ENCODE data around the gene TMEM98. TPM values are rescaled to one million over a fixed set of nuclear protein-coding genes. Genes with fewer than 3 reads are reported as not detected.

TMEM98 gene
- total and polyA plus RNA-seq, 2 donors from 2014 or later: 44.0 to 57.1 TPM

DNA sequence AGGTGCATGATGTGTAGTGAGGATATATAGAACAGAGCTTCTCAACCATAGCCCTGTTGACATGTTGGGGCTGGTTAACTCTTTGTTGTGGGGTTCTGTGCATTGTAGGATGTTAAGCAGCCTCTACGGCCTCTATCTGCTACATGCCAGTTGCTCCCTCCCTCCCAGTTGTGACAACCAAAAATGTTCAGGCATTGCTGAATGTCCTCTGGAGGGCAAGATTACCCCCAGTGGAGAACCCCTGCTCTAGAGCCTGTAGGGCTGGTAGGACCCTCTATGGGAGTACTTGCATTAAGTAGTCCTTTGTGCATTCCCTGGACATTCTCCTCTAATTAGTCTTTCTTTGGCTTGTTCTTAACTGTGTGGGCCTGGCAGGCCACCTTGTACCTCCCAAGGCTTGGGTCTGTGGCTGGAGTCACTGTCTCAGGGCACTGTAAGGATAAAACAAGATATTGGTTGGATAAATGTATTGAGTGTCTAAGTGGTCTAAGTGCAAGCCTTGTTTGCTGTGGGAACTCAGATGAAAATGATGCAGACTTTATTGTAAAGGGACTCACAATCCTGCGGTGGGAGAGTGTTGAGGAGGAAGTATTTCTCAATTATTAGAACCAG lies 31.2 kb upstream of the TMEM98 start:
- Histone ChIP-seq H3K4me1 (ENCODE audit: control insufficient read depth in 2 of 3, insufficient read depth in 2 of 3, low read depth in 1 of 3, low read length in 3 of 3) (no peaks in the 10 kb centered on the region), H3K9me3 (ENCODE audit: control insufficient read depth in 2 of 3, insufficient read depth in 1 of 3, low read length in 3 of 3) (no peaks in the 10 kb centered on the region), H3K36me3 (ENCODE audit: control insufficient read depth in 2 of 3, insufficient read depth in 3 of 3, low read length in 3 of 3) (no peaks in the 10 kb centered on the region), H3K27ac (ENCODE audit: low read depth in 2 of 2, low read length in 2 of 2) (no peak overlapping the region), H3K27me3 (ENCODE audit: control insufficient read depth, insufficient read depth, low read length) (no peaks in the 10 kb centered on the region), H3K4me3 (ENCODE audit: low read length in 3 of 3) (no peak overlapping the region), H3K9ac (ENCODE audit: low read length in 3 of 3) (no peak overlapping the region)
- FAIRE-seq: no peak
- TF ChIP-seq, protein P1, sequence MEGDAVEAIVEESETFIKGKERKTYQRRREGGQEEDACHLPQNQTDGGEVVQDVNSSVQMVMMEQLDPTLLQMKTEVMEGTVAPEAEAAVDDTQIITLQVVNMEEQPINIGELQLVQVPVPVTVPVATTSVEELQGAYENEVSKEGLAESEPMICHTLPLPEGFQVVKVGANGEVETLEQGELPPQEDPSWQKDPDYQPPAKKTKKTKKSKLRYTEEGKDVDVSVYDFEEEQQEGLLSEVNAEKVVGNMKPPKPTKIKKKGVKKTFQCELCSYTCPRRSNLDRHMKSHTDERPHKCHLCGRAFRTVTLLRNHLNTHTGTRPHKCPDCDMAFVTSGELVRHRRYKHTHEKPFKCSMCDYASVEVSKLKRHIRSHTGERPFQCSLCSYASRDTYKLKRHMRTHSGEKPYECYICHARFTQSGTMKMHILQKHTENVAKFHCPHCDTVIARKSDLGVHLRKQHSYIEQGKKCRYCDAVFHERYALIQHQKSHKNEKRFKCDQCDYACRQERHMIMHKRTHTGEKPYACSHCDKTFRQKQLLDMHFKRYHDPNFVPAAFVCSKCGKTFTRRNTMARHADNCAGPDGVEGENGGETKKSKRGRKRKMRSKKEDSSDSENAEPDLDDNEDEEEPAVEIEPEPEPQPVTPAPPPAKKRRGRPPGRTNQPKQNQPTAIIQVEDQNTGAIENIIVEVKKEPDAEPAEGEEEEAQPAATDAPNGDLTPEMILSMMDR (IDR thresholded peaks at IDR 0.05; ENCODE audit: borderline replicate concordance, extremely low read depth, insufficient read depth): no peak
- intact Hi-C loops (cut with DNase I): no loop called here
- no peak for DNase-seq

DNA sequence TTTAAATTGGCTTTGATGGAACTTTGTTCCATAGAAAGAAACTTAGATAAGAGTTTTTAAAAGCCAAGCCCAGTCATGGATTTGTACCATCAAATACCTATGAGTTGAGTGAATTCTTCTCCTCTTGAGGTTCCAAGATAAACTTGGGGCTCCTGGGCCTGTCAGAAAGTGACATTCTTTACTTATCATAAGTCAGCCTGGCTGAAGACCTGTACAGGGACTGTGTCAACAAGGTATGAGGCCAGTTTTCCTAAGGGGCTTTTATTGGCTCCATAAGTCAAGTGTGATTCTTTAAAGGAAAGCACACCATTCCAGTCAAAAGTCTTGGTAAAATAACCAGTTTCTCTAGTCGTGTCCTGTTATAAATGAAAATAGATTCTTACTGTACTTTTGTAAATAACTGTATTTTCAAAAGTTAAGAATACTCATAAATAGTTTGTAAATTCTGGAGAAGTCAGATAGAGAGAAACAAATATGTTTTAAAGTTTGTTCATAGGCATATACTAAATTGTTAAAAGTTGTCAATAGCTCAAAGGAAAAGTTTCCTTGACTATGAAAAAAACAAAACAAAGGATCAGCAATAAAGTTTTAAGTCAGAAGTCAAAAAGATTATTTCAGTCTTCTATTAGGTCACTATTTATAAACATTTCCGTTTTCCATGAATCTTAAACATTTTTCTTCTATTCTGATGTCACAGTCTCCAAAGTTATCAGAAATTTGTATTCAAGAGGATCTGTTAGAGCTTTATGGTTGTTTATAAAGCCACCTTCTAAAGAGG lies 28.5 kb upstream of the TMEM98 start:
- Histone ChIP-seq H3K4me1 (ENCODE audit: control insufficient read depth in 2 of 3, insufficient read depth in 2 of 3, low read depth in 1 of 3, low read length in 3 of 3) (no peaks in the 10 kb centered on the region), H3K27ac (ENCODE audit: low read depth in 2 of 2, low read length in 2 of 2) (no peak overlapping the region), H3K4me3 (ENCODE audit: low read length in 3 of 3) (no peak overlapping the region), H3K9ac (ENCODE audit: low read length in 3 of 3) (no peak overlapping the region), H3K27me3 (ENCODE audit: control insufficient read depth, insufficient read depth, low read length) (no peaks in the 10 kb centered on the region), H3K9me3 (ENCODE audit: control insufficient read depth in 2 of 3, insufficient read depth in 1 of 3, low read length in 3 of 3) (no peaks in the 10 kb centered on the region), H3K36me3 (ENCODE audit: control insufficient read depth in 2 of 3, insufficient read depth in 3 of 3, low read length in 3 of 3) (no peaks in the 10 kb centered on the region)
- intact Hi-C loops (cut with DNase I): loop anchor here (10.0 kb wide), 1 partner anchor 115 kb away; no protein-coding TSS in a partner anchor
- peak; percentile 76 for FAIRE-seq
- TF ChIP-seq, protein P1 (IDR thresholded peaks at IDR 0.05; ENCODE audit: borderline replicate concordance, extremely low read depth, insufficient read depth): no peak
- no peak for DNase-seq

DNA sequence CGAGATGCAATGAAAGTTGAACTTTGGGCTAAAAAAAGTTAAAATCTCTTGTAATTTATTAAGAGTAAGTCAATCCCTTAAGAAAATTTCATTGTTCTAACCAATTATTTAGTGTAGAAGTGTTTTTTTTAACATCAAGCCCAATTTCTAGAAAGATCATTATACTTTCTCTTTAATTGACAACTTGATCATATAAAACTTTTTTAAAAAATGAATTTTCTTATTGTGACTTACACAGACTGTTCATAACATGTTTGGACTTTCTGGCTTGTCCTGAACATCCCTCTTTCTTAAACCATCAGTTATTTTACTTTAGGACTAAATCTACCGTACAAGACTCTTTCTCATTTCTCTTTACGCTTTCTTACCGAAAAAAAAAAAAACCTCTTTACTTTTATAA lies 26.2 kb upstream of the TMEM98 start:
- no peak overlapping the region for H3K27ac ChIP-seq (ENCODE audit: low read depth in 2 of 2, low read length in 2 of 2)
- H3K36me3 ChIP-seq (ENCODE audit: control insufficient read depth in 2 of 3, insufficient read depth in 3 of 3, low read length in 3 of 3): no peaks in the 10 kb centered on the region
- TF ChIP-seq, protein P1 (IDR thresholded peaks at IDR 0.05; ENCODE audit: borderline replicate concordance, extremely low read depth, insufficient read depth): no peak
- FAIRE-seq (no peak), DNase-seq (no peak)
- H3K4me3 ChIP-seq (ENCODE audit: low read length in 3 of 3): no peak overlapping the region
- H3K9me3 ChIP-seq (ENCODE audit: control insufficient read depth in 2 of 3, insufficient read depth in 1 of 3, low read length in 3 of 3): no peaks in the 10 kb centered on the region
- no peaks in the 10 kb centered on the region for H3K4me1 ChIP-seq (ENCODE audit: control insufficient read depth in 2 of 3, insufficient read depth in 2 of 3, low read depth in 1 of 3, low read length in 3 of 3)
- H3K9ac ChIP-seq (ENCODE audit: low read length in 3 of 3): no peak overlapping the region
- intact Hi-C loops (cut with DNase I): loop anchor here (10.0 kb wide), 1 partner anchor 117 kb away; no protein-coding TSS in a partner anchor
- H3K27me3 ChIP-seq (ENCODE audit: control insufficient read depth, insufficient read depth, low read length): no peaks in the 10 kb centered on the region
